Sigmoid colon (tissue), 4 donors: ENCODE data around the gene RIPK3.

Experiments used
- CTCF ChIP-seq, 4 experiments: fragments of 450-650 bp in 3 of 4; fragments of 200-600 bp in 1 of 4; IDR thresholded peaks; one replicate each; pipeline ENCODE4 v1.5.1; 2016 to 2019; ENCODE audit warnings: antibody characterized with exemption in 4 of 4, mild to moderate bottlenecking in 3 of 4, moderate library complexity in 2 of 4
- POLR2A ChIP-seq, 2 donors: fragments of 450-650 bp; IDR thresholded peaks; one replicate each; pipeline ENCODE4 v1.6.1; 2016; ENCODE audit warnings: antibody characterized with exemption in 2 of 2, mild to moderate bottlenecking in 2 of 2, moderate library complexity in 2 of 2
- POLR2AphosphoS5 ChIP-seq, 4 donors: sonication (generic); formaldehyde crosslinking; IDR thresholded peaks; one replicate each; pipeline ENCODE4 v1.6.1; 2017; ENCODE audit warnings: antibody characterized with exemption in 4 of 4

GRCh38 chr14:24384169-24384568 lies 44.4 kb upstream of the RIPK3 start:
- TF ChIP-seq POLR2A (IDR thresholded peaks at IDR 0.05) (no peak), CTCF (IDR thresholded peaks at IDR 0.05) (no peak), POLR2AphosphoS5 (IDR thresholded peaks at IDR 0.05) (no peak)
